T1000 (cell line): ENCODE results near the gene HECTD3.
"Not testable (repeated sequence)": the region's sequence is repeated elsewhere in the genome, so short reads cannot be mapped to it uniquely, and the experiment has no call there.

Experiments
- DNase-seq: peaks from one replicate; lab custom pipeline; 2025; ENCODE audit warnings: mixed read lengths; lab: John Stamatoyannopoulos, UW

The HECTD3 gene

DNA sequence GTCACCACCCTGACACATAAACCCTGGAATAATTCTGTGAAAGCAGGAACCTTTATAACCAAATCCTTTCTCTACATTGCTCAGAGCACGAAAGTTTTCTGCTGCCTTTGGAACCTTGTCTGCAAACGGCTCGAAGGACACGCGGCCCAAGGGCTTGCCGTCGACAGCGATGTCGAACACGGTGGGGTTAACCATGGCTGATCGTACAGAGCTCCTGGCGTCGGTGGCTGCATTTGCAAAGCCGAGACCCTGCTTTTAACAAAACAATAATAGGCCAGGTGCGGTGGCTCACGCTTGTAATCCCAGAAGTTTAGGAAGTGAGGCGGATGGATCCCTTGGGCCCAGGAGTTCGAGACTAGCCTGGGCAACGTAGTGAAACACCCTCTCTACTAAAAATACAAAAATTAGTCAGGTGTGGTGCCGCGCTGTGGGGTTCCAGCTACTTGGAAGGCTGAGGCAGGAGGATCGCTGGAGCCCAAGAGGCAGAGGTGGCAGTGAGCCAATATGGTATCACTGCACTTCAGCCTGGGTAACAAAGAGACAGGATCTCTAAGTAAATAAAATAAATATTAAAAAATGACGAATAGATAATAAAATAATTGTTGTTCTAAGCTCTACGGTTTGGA lies 22.5 kb downstream of the HECTD3 start:
- DNase-seq, result no peak

DNA sequence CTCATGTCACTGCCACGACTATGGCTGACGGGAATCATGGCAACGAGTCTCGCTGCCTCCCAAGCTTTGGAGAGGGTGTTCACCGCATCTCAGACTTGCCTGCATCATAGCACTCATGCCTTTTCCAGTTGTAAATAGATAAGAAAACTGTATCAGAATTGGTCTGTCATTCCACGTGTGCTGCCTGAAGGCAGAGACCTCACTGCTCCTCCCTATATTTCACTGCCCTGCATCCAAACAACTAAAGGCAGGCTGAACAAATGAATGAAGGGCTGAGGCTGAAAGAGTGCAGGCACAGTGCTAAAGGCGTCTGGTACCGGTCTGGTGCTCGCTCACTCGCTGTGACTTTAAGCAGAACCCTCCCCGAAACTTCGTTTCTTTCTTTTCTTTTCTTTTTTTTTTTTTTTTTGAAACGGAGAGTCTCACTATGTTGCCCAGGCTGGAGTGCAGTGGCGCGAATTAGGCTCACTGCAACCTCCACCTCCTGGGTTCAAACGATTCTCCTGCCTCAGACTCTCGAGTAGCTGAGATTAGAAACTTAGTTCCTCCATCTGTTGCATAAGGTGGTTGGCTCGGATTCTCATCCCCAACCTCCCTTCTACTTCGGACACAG lies 25.3 kb downstream of the HECTD3 start:
- no peak for DNase-seq

DNA sequence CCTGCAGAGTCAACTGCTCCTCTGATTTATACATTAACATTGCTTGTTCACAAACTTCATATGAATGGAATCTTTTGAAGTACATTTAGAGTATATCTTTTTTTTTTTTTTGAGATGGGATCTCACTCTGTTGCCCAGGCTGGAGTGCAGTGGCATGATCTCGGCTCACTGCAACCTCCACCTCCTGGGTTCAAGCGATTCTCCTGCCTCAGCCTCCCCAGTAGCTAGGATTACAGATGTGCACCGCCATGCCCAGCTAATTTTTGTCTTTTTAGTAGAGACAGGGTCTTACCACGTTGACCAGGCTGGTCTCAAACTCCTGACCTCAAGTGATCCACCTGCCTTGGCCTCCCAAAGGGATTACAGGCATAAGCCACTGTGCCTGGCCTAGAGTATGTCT lies 33.8 kb downstream of the HECTD3 start:
- not testable (repeated sequence) for DNase-seq

DNA sequence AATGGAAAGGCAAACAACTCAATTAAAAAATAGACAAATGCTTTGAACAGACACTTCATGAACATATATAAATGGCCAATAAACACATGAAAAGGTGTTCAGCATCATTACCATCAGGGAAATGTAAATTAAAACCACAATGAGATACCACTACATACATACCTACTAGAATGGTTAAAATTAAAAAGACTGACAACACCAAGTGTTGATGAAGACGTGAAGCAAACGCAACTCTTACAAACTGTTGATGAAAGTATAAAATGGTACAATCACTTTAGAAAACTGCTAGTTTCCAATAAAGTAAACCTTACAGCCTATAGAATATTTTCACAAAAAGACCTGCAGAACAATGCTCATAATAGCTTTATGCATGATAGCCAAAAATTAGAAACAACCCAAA lies 34.9 kb downstream of the HECTD3 start:
- DNase-seq, result no peak

DNA sequence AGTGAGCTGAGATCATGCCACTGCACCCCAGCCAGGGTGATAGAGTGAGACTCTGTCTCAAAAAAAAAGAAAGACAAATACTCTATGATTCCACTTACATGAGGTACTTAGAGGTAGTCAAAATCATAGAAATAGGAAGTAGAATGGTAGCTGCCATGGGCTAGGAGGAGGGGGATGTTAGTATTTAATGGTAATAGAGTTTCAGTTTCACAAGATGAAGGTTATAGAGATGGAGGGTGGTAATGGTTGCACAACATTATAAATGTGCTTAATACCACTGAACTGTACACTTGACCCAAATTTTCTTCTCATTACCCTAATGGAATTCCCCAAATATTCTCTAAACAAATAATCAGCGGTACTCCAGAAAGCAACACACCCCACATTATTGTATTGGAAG lies 37.5 kb downstream of the HECTD3 start:
- no peak for DNase-seq

DNA sequence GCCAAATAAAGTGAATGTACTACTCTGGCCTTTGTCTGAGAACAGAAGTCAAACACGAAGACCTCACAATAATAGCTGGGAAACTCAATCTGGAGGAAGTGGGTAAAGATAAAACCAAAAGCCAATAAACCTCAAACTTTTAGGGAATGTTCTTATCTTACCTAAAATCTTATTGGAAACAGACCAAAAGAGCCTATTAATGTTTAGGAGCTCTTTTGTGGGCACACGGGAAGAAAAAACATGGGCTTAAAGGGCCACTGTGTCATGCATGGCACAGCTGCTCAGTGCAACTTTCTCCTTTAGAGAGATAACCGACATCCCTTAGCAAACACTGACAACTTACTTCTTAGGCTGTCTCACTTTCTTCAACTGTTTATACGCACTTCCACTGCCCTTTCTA lies 40.8 kb downstream of the HECTD3 start:
- DNase-seq, result no peak

DNA sequence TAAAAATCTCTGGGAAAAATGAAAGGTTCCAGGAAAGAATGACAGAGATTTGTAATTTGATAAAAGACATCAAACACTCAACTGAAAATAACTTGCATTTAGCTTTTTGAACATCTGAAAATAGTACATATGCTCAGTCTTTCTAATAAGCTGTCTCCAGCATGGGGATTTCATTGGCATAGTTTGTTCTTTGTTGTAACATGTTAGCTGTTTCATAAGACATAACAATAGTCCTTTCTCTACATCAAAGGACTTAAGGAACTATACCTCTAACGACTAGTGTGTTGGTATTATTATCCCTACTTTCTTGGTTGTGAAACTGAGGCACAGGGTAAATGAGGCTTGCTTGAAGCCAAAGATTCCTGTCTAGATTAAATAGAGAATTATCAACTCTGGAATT lies 46.7 kb downstream of the HECTD3 start:
- DNase-seq, result no peak

DNA sequence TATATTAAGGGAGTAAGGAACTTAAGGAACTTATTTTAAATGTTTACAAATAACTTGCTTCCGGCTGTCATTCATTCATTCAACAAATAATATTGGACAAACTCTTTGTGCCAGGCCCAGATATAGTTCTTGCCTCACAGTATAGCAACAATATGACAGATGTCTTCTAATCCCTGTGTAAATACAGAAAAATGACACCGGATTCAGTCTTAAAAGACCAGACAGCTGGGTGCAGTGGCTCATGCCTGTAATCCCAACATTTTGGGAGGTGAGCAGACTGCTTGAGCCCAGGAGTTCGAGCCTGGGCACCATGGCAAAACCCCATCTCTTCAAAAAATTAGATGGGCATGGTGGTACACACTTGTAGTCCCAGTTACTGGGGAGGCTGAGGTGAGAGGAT lies 48.4 kb downstream of the HECTD3 start:
- no peak for DNase-seq

DNA sequence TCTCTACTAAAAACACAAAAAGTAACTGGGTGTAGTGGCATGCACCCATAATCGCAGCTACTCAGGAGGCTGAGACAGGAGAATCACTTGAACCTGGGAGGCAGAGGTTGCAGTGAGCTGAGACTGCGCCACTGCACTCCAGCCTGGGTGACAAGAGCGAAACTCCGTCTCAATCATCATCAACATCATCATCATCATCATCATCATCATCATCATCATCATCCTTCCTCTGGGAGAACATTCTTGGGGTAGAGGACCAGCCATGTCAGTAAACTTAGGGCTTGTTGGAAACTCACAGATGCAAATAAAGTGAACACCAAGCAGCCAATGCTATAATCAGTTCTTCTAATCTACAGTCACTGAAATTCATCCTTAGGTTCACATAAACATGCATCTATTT lies 49.1 kb downstream of the HECTD3 start:
- not testable (repeated sequence) for DNase-seq

DNA sequence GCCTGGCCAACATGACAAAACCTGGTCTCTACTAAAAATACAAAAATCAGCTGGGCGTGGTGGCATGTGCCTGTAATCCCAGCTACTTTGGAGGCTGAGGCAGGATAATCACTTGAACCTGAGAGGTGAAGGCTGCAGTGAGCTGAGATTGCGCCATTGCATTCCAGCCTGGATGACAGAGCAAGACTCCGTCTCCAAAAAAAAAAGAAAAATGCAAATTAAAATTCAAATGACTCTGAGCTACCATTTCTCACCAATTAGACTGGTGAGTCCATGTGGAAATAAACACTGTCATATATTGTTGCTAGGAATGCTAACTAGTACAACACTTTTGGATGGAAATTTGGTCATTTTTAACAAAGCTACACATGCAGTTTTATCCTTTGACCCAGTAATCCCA lies 53.6 kb downstream of the HECTD3 start:
- DNase-seq, result not testable (repeated sequence)

DNA sequence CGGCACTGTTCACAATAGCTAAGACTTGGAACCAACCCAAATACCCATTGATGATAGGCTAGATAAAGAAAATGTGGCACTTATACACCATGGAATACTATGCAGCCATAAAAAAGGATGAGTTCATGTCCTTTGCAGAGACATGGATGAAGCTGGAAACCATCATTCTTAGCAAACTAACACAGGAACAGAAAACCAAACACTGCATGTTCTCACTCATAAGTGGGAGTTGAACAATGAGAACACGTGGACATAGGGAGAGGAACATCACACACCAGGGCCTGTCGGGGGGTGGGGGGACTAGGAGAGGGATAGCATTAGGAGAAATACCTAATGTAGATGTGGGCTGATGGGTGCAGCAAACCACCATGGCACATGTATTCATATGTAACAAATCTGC lies 55.0 kb downstream of the HECTD3 start:
- DNase-seq, result not testable (repeated sequence)
